T-cell (primary cell): Measurements from ENCODE around the gene LMF2. TPM values are rescaled to one million over a fixed set of nuclear protein-coding genes. Genes with fewer than 3 reads are reported as not detected.
"Not testable (repeated sequence)": the region's sequence is repeated elsewhere in the genome, so short reads cannot be mapped to it uniquely, and the experiment has no call there.

ENCODE experiments used
- ATAC-seq, 4 experiments: fragments of 200-7000 bp in 3 of 4; fragments of 150-1000 bp in 1 of 4; cut with Tn5 transposase; replicated peaks in 1 of 4; 1 replicate in 3 of 4; 2 replicates in 1 of 4; pipeline ENCODE4 v1.10.0; 2021; ENCODE audit warnings: moderate library complexity in 3 of 4, mild to moderate bottlenecking in 2 of 4, moderate number of reproducible peaks in 1 of 4
- CTCF ChIA-PET, 2 donors: fragments of 300-600 bp; sonication (Branson Sonifier 250); formaldehyde crosslinking; loops; one replicate each; lab custom pipeline; 2022; ENCODE audit warnings: antibody characterized with exemption in 2 of 2; lab: Charles Lee
- POLR2A ChIA-PET, 2 donors: fragments of 300-600 bp; sonication (Branson Sonifier 250); formaldehyde crosslinking; loops; one replicate each; lab custom pipeline; 2022; ENCODE audit warnings: antibody characterized with exemption in 2 of 2; lab: Charles Lee
- DNase-seq, 35 experiments: peaks; one replicate each; pipeline versions ENCODE4 v3.0.0 to v3.0.0-alpha.2; 2013 to 2023
- H3K27ac ChIP-seq: one replicate; pipeline ENCODE4 v1.5.1; 2013; ENCODE audit warnings: low read length
- H3K27me3 ChIP-seq, 2 experiments: replicated peaks in 1 of 2; 1 replicate in 1 of 2; 2 replicates in 1 of 2; pipeline versions ENCODE4 v1.6.1 to v1.7.0; 2013; ENCODE audit warnings: low read length in 1 of 2, mixed read lengths in 1 of 2; ENCODE audit not compliant: control insufficient read depth in 2 of 2, insufficient read depth in 2 of 2; ENCODE audit errors: extremely low read depth in 1 of 2
- H3K36me3 ChIP-seq, 2 donors: 1 replicate in 1 of 2; 2 replicates in 1 of 2; pipeline versions ENCODE4 v1.6.1 to v1.7.0; 2013; ENCODE audit warnings: low read length in 1 of 2; ENCODE audit not compliant: control insufficient read depth in 2 of 2, insufficient read depth in 1 of 2; ENCODE audit errors: extremely low read depth in 1 of 2
- H3K4me1 ChIP-seq, 2 experiments: 1 replicate in 1 of 2; 2 replicates in 1 of 2; pipeline versions ENCODE4 v1.6.1 to v1.7.0; 2013; ENCODE audit warnings: low read length in 2 of 2, mixed read lengths in 1 of 2; ENCODE audit not compliant: insufficient read depth in 2 of 2, control insufficient read depth in 1 of 2; ENCODE audit errors: extremely low read depth in 1 of 2
- H3K4me3 ChIP-seq, 2 donors: 1 replicate in 1 of 2; 2 replicates in 1 of 2; pipeline versions ENCODE4 v1.5.1 to v1.7.0; 2013; ENCODE audit warnings: mild to moderate bottlenecking in 2 of 2, low read length in 1 of 2, moderate library complexity in 1 of 2; ENCODE audit not compliant: control insufficient read depth in 1 of 2; ENCODE audit errors: extremely low read depth in 1 of 2
- H3K9me3 ChIP-seq: 2 replicates; pipeline ENCODE4 v1.7.0; 2013
- H3K27ac Mint-ChIP-seq, 2 donors: one replicate each; pipeline ENCODE4 v1.8.0; 2020 to 2021; ENCODE audit warnings: mild to moderate bottlenecking in 2 of 2, mixed read lengths in 2 of 2
- H3K27me3 Mint-ChIP-seq, 2 donors: one replicate each; pipeline ENCODE4 v1.8.0; 2021 to 2022; ENCODE audit warnings: mixed read lengths in 2 of 2
- H3K36me3 Mint-ChIP-seq: one replicate; pipeline ENCODE4 v1.8.0; 2021; ENCODE audit warnings: mixed read lengths
- H3K4me1 Mint-ChIP-seq, 3 donors: one replicate each; pipeline ENCODE4 v1.8.0; 2020 to 2022; ENCODE audit warnings: mixed read lengths in 3 of 3, mild to moderate bottlenecking in 1 of 3
- H3K4me3 Mint-ChIP-seq, 3 donors: one replicate each; pipeline ENCODE4 v1.8.0; 2020 to 2022; ENCODE audit warnings: mild to moderate bottlenecking in 3 of 3, mixed read lengths in 3 of 3, moderate library complexity in 3 of 3
- H3K9me3 Mint-ChIP-seq, 3 donors: one replicate each; pipeline ENCODE4 v1.8.0; 2020 to 2022; ENCODE audit warnings: mixed read lengths in 3 of 3
- WGBS: methylation state at CpG from one replicate; pipeline ENCODE4 v1.1.5; 2013; ENCODE audit warnings: missing lambda C conversion rate; ENCODE audit not compliant: insufficient coverage; 5-methylcytosine and 5-hydroxymethylcytosine counted together
- total RNA-seq, 35 experiments: library from RNA in 6 of 35; stranded (reverse) in 6 of 35; fragments of 120-200 nt in 1 of 35; gene quantifications; one replicate each; pipeline versions ENCODE4 v1.2.1 to v1.2.4 and lab custom pipeline; 2013 to 2026

The LMF2 gene
- total RNA-seq, 5 donors from 2014 or later (not counting 1 experiment from before 2014, with no cell fraction given), result 90.5 to 188 (median 185) TPM

DNA sequence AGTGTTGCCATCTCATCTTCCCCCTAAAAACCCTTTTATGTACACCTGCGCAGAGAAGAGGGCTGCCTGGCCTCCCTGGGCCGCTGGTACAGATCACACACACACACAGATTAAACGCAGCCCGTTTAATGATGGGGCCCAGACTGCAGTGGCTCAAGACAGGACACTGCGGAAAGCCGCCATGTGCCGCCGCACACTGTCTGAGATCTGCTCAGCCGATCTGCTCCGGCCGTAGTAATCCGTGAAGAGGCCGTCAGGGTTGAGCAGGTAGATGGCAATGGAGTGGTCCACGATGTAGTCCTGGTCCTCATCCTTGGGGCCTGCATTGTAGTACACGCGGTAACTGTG, 15.9 kb upstream of the LMF2 start:
- H3K4me1 ChIP-seq, result peaks cover 6 to 34% of the 10 kb centered on the region in 2 experiments
- H3K4me1 Mint-ChIP-seq, result peaks cover 23 to 26% (median 26%) of the 10 kb centered on the region in 3 donors

DNA sequence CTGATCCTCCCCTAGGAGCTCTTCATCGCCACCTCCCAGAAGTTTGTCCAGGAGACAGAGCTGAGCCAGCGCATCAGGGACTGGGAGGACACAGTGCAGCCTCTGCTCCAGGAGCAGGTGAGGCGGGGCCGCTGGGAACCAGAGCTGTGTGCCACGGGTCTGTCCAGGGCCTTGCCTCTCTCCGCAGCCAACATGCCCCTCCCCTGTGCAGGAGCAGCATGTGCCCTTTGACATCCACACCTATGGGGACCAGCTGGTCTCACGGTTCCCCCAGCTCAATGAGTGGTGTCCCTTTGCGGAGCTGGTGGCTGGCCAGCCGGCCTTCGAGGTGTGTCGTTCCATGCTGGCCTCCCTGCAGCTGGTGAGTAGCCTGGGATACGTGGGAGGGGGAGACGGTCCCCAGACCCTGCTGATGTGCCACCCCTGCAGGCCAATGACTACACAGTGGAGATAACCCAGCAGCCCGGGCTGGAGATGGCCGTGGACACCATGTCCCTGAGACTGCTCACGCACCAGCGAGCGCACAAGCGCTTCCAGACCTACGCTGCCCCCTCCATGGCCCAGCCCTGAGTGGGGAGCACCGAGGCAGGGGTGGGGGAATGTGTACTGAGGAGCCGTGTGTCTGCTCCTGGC, 15.4 kb upstream of the LMF2 start:
- H3K9me3 Mint-ChIP-seq, result no peaks in the 10 kb centered on the region
- CTCF ChIA-PET, result interaction anchor here in 1 of 2 donors (1.0 kb wide), 1 partner anchor 53 kb away, joined by 3 read pairs; no protein-coding TSS in a partner anchor
- Histone ChIP-seq H3K27me3 (no peaks in the 10 kb centered on the region), H3K4me3 (no peak overlapping the region), H3K4me1 (peaks cover 6 to 29% of the 10 kb centered on the region in 2 experiments), H3K36me3 (peaks cover 36 to 50% of the 10 kb centered on the region in 2 donors), H3K9me3 (no peaks in the 10 kb centered on the region), H3K27ac (no peak overlapping the region)
- DNase-seq (no peak), ATAC-seq (no peak)
- H3K4me3 Mint-ChIP-seq, result peak overlapping the region in 1 of 3 donors; percentile 37
- H3K4me1 Mint-ChIP-seq, result peaks cover 18 to 22% (median 21%) of the 10 kb centered on the region in 3 donors
- peak overlapping the region in 1 of 2 donors; percentile 36 for H3K27ac Mint-ChIP-seq
- no peaks in the 10 kb centered on the region for H3K27me3 Mint-ChIP-seq
- POLR2A ChIA-PET, result interaction anchor here in 1 of 2 donors (0.8 kb wide), 1 partner anchor 16 kb away, joined by 3 read pairs; no protein-coding TSS in a partner anchor
- peaks cover 3% of the 10 kb centered on the region for H3K36me3 Mint-ChIP-seq
- 92% methylated on average over 13 of the region's 22 CpGs for WGBS

More for the DNA sequence above, 15.9 kb upstream of the LMF2 start:
- Mint-ChIP-seq H3K4me3 (peak overlapping the region in 2 of 3 donors; percentile 8 to 37), H3K27ac (no peak overlapping the region), H3K36me3 (peaks cover 3% of the 10 kb centered on the region), H3K27me3 (no peaks in the 10 kb centered on the region), H3K9me3 (no peaks in the 10 kb centered on the region)
- H3K27me3 ChIP-seq, result no peaks in the 10 kb centered on the region
- POLR2A ChIA-PET, result no interaction called here
- H3K27ac ChIP-seq, result no peak overlapping the region
- CTCF ChIA-PET, result no interaction called here
- peaks cover 31 to 45% of the 10 kb centered on the region in 2 donors for H3K36me3 ChIP-seq
- no peak for DNase-seq
- H3K4me3 ChIP-seq, result no peak overlapping the region
- H3K9me3 ChIP-seq, result no peaks in the 10 kb centered on the region
- WGBS, result 96% methylated on average over 16 of the region's 16 CpGs
- no peak for ATAC-seq

DNA sequence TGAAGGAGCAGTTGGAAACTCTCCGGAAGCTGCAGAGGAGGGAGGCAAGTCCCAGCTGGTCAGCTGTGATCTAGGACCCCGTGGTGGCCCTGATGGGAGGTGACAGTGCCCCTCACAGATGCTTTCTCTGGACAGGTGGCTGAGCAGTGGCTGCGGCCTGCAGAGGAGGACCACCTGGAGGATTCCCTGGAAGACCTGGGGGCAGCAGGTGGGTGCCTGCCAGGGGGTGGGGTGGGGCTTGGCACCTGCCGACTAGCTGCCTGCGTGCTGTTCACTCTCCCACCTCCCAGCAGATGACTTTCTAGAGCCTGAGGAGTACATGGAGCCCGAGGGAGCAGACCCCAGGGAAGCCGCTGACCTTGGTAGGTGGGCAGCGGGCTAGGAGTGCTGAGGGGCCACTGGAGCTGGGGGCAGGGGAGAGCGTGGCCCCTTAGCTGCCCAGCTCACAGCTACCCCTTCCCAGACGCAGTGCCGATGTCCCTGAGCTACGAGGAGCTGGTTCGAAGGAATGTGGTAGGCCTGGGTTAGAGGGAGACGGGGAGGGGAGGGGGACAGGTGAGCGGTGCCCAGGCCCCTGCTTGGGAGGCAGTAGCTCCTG, 14.8 kb upstream of the LMF2 start:
- no peak for ATAC-seq
- H3K27ac ChIP-seq, result no peak overlapping the region
- POLR2A ChIA-PET, result interaction anchor here in 1 of 2 donors (0.8 kb wide), 1 partner anchor 16 kb away, joined by 3 read pairs; no protein-coding TSS in a partner anchor
- Mint-ChIP-seq H3K27ac (peak overlapping the region in 1 of 2 donors; percentile 28), H3K4me3 (no peak overlapping the region), H3K9me3 (no peaks in the 10 kb centered on the region), H3K27me3 (no peaks in the 10 kb centered on the region), H3K4me1 (peaks cover 12 to 15% (median 14%) of the 10 kb centered on the region in 3 donors), H3K36me3 (peaks cover 3% of the 10 kb centered on the region)
- DNase-seq, result no peak
- H3K9me3 ChIP-seq, result no peaks in the 10 kb centered on the region
- H3K27me3 ChIP-seq, result no peaks in the 10 kb centered on the region
- peaks cover 43 to 56% of the 10 kb centered on the region in 2 donors for H3K36me3 ChIP-seq
- H3K4me1 ChIP-seq, result peaks cover 6 to 24% of the 10 kb centered on the region in 2 experiments
- CTCF ChIA-PET, result interaction anchor here in 1 of 2 donors (1.0 kb wide), 1 partner anchor 52 kb away, joined by 3 read pairs; no protein-coding TSS in a partner anchor
- H3K4me3 ChIP-seq, result no peak overlapping the region
- WGBS, result 100% methylated on average over 5 of the region's 15 CpGs

DNA sequence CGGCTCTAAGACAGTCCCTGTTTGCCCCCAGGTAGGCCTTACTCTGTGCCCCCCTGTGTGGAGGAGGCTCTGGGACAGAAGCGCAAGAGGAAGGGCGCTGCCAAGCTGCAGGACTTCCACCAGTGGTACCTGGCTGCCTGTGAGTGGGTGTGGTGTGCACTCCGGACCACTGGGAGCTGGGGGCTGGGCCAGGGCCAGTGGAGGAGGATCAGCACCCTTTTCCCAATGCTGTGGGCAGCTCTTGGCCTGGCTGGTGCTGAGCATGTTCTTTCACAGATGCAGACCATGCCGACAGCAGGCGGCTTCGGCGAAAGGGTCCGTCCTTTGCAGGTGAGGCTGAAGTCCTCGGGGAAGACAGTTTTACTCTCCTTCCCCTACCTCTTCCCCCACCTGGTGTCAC, 14.2 kb upstream of the LMF2 start:
- no peaks in the 10 kb centered on the region for H3K9me3 Mint-ChIP-seq
- H3K4me3 ChIP-seq, result no peak overlapping the region
- H3K36me3 Mint-ChIP-seq, result peaks cover 3% of the 10 kb centered on the region
- H3K27me3 Mint-ChIP-seq, result no peaks in the 10 kb centered on the region
- H3K27ac ChIP-seq, result no peak overlapping the region
- 98% methylated on average over 6 of the region's 10 CpGs for WGBS
- ChIA-PET CTCF (no interaction called here), POLR2A (no interaction called here)
- peaks cover 49 to 61% of the 10 kb centered on the region in 2 donors for H3K36me3 ChIP-seq
- DNase-seq (no peak), ATAC-seq (no peak)
- peaks cover 6 to 18% of the 10 kb centered on the region in 2 experiments for H3K4me1 ChIP-seq
- peaks cover 6 to 10% (median 9%) of the 10 kb centered on the region in 3 donors for H3K4me1 Mint-ChIP-seq
- H3K27me3 ChIP-seq, result no peaks in the 10 kb centered on the region
- no peak overlapping the region for H3K27ac Mint-ChIP-seq
- H3K4me3 Mint-ChIP-seq, result no peak overlapping the region
- H3K9me3 ChIP-seq, result no peaks in the 10 kb centered on the region

DNA sequence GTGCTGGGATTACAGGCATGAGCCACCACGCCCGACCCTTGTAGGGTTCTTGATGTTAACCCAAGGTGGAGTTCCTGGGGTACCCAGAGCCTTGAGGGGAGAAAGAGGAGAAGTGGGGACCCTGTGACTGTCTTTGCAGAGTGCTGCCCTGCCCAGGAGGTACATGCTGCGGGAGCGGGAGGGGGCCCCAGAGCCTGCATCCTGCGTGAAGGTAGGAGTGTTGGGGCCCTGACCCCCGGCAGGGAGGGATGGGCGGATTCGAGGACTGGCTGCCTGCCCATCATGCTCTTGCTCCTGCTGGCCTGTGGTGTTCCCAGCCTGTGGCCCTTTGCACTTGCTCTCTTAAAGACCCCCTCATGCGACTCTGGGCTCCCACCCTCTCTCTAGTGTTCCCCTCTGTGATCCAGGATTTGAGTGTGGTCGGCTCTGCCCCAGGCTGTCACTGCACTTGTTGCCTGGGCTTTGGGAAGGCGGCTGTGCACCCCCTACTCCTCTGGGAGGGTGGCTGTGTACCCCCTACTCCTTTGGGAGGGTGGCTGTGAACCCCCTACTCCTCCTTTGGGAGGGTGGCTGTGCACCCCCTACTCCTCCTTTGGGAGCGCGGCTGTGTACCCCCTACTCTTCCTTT, 13.4 kb upstream of the LMF2 start:
- Mint-ChIP-seq H3K27me3 (no peaks in the 10 kb centered on the region), H3K9me3 (no peaks in the 10 kb centered on the region), H3K27ac (no peak overlapping the region), H3K36me3 (peaks cover 5% of the 10 kb centered on the region), H3K4me1 (peaks cover 7 to 10% (median 9%) of the 10 kb centered on the region in 3 donors), H3K4me3 (no peak overlapping the region)
- WGBS, result 100% methylated on average over 6 of the region's 13 CpGs
- ChIA-PET CTCF (no interaction called here), POLR2A (no interaction called here)
- no peaks in the 10 kb centered on the region for H3K9me3 ChIP-seq
- no peaks in the 10 kb centered on the region for H3K27me3 ChIP-seq
- no peak overlapping the region for H3K27ac ChIP-seq
- peaks cover 6 to 14% of the 10 kb centered on the region in 2 experiments for H3K4me1 ChIP-seq
- no peak for DNase-seq
- no peak for ATAC-seq
- H3K4me3 ChIP-seq, result no peak overlapping the region
- H3K36me3 ChIP-seq, result peaks cover 50 to 66% of the 10 kb centered on the region in 2 donors

DNA sequence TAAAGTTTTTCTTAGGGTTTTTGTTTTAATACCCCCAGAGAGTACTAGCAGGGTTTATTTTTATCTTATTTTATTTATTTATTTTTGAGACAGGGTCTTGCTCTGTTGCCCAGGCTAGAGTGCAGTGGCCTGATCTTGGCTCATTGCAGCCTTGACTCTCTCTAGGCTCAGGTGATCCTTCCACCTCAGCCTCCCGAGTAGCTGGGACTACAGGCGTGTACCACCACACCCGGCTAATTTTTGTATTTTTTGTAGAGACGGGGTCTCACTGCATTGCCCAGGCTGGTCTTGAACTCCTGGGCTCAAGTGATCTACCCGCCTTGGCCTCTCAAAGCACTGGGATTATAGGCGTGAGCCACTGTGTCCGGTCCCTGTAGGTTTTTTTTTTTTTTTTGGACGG, 12.7 kb upstream of the LMF2 start:
- DNase-seq, H3K4me3 ChIP-seq, H3K9me3 Mint-ChIP-seq, H3K9me3 ChIP-seq, H3K4me3 Mint-ChIP-seq, CTCF ChIA-PET, H3K27me3 Mint-ChIP-seq, H3K27ac ChIP-seq, H3K36me3 Mint-ChIP-seq, H3K27me3 ChIP-seq, ATAC-seq, POLR2A ChIA-PET, H3K27ac Mint-ChIP-seq: not testable (repeated sequence)
- H3K4me1 Mint-ChIP-seq, result peaks cover 11 to 14% (median 13%) of the 10 kb centered on the region in 3 donors
- H3K36me3 ChIP-seq, result peaks cover 50 to 66% of the 10 kb centered on the region in 2 donors
- H3K4me1 ChIP-seq, result peaks cover 6 to 14% of the 10 kb centered on the region in 2 experiments
- 94% methylated on average over 7 of the region's 8 CpGs for WGBS
